HG03196 (cell line): ENCODE data around the gene PRRC2B.
"Not testable (repeated sequence)": the region's sequence is repeated elsewhere in the genome, so short reads cannot be mapped to it uniquely, and the experiment has no call there.

ENCODE experiments used
- ATAC-seq: cut with Tn5 transposase; IDR thresholded peaks from one replicate; pipeline ENCODE4 v1.9.1; 2021; ENCODE audit not compliant: unreplicated experiment

PRRC2B gene

GRCh38 chr9:131393622-131394463 is at the start of gene PRRC2B:
TSS of gene PRRC2B (plus strand) at chr9:131394086. CDS start at chr9:131430145, 36,059 bp downstream.
- ATAC-seq = no peak

- ATAC-seq = not testable (repeated sequence)
Observed at GRCh38 chr9:131344931-131345535, 48.9 kb upstream of the PRRC2B start.

DNA sequence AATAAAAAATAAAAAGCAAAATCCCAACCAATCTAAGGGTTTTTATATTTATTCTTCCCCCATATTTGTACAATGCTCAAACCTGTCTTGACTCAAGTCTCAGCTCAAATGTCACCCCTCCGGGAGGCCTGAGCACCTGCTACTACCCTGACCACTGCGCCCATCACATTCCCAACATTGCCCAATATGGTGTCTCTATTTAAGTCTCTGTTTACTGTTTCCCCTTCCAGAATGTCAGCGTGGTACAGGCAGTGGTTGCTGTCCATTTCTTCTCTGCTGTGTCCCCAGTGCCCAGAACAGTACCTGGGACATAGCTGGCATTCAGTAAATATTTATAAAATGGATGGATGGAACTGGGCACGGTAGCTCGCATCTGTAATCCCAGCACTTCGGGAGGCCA is 47.3 kb upstream of the PRRC2B start:
- ATAC-seq = no peak

GRCh38 chr9:131347376-131348020 is 46.4 kb upstream of the PRRC2B start:
- no peak for ATAC-seq

- ATAC-seq = no peak
Observed at GRCh38 chr9:131348631-131349521, 45.0 kb upstream of the PRRC2B start.

DNA sequence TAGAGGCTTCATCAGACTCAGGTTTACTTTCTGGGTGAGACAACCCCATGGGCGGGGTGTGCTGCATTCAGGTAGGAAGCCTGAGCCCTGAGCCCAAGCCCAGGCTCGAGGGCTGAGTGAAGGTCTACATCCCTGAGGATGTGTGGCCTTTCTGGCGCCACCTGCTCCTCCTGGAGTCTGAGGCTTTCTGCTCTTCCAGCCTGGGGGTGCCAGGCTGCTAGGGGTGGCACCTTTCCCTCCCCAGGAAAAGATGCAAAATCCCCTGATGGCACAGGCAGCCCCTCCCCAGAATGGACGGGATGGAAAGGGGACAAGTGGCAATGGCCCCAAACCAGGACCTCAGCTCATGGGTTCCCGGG is 44.4 kb upstream of the PRRC2B start:
- no peak for ATAC-seq

DNA sequence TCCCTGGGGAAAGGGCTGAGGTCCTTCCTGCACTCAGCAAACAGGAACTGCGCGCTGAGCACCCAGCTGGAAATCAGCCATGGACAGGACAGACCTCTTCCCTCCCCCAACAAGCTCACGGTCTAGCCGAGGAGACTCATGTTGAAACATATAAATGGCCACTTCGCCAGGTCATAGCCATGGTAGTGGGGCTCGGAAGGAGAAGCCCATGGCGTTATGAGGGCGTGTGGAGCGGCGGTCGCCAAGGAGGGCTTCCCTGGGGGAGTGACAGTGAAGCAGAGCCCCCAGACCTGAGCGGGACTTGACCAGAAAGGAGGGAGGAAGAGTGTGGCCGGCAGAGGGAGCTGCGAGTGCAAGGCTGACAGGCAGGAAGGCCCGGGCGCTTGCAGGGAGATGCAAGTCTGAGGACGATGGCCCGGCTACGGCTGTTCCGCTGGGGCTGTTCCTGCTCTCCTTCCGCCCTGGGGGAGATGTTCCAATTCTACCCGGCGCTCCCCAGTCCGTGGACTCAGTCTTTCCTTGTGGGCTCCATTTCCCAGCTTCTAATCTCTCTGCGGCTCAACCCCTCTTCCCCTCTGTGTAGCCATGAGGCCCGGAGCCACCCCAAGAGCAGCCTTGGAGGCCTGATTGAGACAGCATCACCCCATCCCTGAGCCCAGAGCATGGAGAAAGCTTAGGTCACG is 43.9 kb upstream of the PRRC2B start:
- no peak for ATAC-seq

GRCh38 chr9:131356479-131356878 is 37.4 kb upstream of the PRRC2B start:
- not testable (repeated sequence) for ATAC-seq

GRCh38 chr9:131358556-131358955 is 35.3 kb upstream of the PRRC2B start:
- ATAC-seq = no peak

DNA sequence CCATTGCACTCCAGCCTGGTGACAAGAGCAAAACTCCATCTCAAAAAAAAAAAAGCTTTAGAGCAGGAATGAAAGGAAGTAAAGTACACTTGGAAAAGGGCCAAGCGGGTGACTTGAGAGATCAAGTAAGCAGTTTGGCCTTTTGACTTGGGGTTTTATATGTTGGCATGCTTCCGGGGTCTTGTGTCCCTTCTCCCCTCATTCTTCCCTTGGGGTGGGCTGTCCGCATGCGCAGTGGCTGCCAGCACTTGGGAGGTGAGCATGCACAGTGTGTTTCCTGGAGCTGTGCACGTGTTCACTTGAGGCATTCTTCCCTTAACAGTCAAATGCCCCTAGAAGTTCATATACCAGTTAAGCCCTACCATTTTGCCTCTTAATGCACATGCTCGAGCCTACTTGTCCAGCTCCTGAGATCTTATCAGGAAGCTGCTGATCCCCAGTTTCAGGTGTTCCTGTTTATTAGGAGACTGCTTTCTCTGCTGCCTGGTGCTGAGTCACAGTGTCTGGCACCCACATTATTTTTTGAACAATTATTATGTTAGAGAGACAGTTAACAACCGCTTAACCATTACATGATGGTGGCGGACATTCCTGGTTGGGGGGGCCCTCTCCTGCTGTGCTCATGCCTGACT is 32.6 kb upstream of the PRRC2B start:
- no peak for ATAC-seq

DNA sequence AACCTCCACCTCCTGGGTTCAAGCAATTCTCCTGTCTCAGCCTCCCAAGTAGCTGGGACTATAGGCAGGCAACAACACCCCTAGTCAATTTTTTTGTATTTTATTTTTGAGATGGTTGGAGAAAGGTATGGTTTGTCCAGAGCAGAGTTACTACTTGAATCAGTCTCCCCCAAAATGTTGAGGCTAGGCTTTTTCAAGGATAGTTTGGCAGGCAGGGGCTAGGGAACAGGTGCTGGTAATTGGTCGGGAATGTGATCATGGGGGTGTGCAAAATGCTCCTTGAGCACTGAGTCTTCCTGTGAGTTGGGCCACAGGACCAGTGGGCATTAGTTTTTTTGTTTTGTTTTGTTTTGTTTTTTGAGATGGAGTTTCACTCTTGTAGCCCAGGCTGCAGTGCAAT is 28.3 kb upstream of the PRRC2B start:
- no peak for ATAC-seq

DNA sequence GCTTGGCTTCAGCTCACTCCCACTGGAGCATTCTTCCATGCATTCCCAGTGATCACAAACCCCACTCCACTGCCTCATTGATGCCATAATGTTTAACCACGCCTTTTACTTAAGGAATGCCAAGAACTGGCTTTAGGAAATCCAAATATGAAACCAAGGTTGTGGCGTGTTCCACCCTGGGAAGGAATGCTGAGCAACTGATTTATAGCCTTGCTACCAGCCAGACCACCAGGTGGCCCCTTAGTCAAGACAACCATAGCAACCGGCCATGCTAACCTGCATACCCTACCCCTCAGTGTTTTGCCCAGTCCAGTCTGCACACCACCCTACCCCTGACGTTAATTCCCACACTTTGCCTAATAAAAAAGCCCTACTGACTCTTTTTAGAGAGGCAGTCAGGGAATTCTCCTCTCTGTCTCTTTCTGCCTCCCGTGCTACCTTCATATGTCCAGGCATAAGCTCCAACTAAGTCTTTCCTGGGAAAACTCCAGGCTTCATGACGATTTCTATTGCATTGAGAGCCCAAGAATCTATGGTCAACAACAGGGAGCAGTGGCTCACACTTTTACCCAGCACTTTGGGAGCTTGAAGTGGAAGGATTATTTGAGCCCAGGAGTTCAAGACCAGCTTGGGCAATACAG is 27.0 kb upstream of the PRRC2B start:
- ATAC-seq = no peak

DNA sequence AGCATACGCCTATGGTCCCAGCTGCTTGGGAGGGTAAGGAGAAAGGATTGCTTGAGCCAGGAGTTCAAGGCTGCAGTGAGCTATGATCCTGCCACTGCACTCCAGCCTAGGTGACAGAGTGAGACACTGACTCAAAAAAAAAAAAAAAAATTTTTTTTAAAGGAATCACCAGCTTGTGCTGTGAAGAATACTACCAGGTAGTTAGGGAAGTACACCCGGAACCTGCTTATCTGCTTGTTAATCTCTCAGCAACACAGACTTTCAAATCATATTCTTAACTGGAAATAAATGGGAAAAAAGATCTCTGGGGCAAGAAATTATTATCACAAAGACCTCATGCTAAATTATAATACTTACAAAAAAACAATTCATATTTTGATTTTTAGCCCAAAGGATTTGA is 26.4 kb upstream of the PRRC2B start:
- no peak for ATAC-seq

GRCh38 chr9:131370638-131371037 is 23.2 kb upstream of the PRRC2B start:
- ATAC-seq = no peak

DNA sequence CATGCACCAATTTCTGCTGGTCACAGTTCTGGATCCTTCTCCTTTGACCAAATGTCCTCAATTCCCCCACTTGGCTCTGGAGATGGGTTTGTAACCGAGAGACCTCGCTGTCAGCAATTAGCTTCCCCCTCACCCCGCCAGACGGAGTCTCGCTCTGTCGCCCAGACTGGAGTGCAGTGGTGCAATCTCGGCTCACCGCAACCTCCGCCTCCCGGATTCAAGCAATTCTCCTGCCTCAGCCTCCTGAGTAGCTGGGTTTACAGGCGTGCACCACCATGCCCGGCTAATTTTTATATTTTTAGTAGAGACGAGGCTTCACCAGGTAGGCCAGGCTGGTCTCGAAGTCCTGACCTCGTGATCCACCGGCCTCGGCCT is 21.3 kb upstream of the PRRC2B start:
- ATAC-seq = not testable (repeated sequence)

- ATAC-seq = not testable (repeated sequence)
Observed at GRCh38 chr9:131374638-131375037, 19.2 kb upstream of the PRRC2B start.

DNA sequence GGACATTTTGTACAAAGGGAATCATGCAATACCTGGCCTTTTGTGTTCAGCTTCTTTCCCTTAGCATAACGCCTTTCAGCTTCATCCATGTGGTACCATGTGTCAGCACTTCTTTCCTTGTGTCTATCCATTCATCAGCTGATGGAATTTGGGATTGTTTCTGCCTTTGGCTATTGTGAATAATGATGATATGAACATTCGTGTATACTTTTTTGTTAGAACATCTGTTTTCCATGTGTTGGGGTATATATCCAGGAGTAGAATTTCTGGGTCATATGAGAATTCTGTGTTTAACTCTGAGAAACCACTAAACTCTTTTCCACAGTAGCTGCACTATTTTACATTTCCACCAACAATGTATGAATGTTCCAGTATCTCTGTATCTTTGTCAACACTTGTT is 14.8 kb upstream of the PRRC2B start:
- ATAC-seq = no peak

- no peak for ATAC-seq
Observed at GRCh38 chr9:131382850-131383729, 10.8 kb upstream of the PRRC2B start.

GRCh38 chr9:131385296-131385695 is 8.6 kb upstream of the PRRC2B start:
- no peak for ATAC-seq
